Right renal pelvis (tissue), 4 donors: ENCODE results near the gene PPP6R3. TPM values are rescaled to one million over a fixed set of nuclear protein-coding genes. Genes with fewer than 3 reads are reported as not detected.
A peak's percentile ranks its signal among the peaks of the same experiment; 100 is the strongest.

Experiments used
- DNase-seq, 4 donors: peaks; one replicate each; pipeline ENCODE4 v3.0.0-alpha.2; 2013; ENCODE audit warnings: low read depth in 4 of 4, low spot score in 3 of 4, missing footprints in 1 of 4
- polyA plus RNA-seq, 4 donors: library from polyadenylated mRNA; unstranded; fragments of 120-200 nt; gene quantifications; one replicate each; pipeline ENCODE4 v1.2.1, GENCODE V29; 2013; ENCODE audit not compliant: insufficient read length in 4 of 4

The PPP6R3 gene
- polyA plus RNA-seq, 4 donors, result 82.7 to 109 (median 101) TPM

- DNase-seq, result no peak
Measured at GRCh38 chr11:68481579-68482240, 21.2 kb downstream of the PPP6R3 start.

GRCh38 chr11:68488623-68489022 is 28.1 kb downstream of the PPP6R3 start:
- no peak for DNase-seq

GRCh38 chr11:68495220-68495729 is 34.7 kb downstream of the PPP6R3 start:
- no peak for DNase-seq

- DNase-seq, result no peak
Measured at GRCh38 chr11:68495872-68496271, 35.3 kb downstream of the PPP6R3 start.

GRCh38 chr11:68497761-68498160 is 37.2 kb downstream of the PPP6R3 start:
- no peak for DNase-seq

GRCh38 chr11:68498321-68498720 is 37.8 kb downstream of the PPP6R3 start:
- no peak for DNase-seq

DNA sequence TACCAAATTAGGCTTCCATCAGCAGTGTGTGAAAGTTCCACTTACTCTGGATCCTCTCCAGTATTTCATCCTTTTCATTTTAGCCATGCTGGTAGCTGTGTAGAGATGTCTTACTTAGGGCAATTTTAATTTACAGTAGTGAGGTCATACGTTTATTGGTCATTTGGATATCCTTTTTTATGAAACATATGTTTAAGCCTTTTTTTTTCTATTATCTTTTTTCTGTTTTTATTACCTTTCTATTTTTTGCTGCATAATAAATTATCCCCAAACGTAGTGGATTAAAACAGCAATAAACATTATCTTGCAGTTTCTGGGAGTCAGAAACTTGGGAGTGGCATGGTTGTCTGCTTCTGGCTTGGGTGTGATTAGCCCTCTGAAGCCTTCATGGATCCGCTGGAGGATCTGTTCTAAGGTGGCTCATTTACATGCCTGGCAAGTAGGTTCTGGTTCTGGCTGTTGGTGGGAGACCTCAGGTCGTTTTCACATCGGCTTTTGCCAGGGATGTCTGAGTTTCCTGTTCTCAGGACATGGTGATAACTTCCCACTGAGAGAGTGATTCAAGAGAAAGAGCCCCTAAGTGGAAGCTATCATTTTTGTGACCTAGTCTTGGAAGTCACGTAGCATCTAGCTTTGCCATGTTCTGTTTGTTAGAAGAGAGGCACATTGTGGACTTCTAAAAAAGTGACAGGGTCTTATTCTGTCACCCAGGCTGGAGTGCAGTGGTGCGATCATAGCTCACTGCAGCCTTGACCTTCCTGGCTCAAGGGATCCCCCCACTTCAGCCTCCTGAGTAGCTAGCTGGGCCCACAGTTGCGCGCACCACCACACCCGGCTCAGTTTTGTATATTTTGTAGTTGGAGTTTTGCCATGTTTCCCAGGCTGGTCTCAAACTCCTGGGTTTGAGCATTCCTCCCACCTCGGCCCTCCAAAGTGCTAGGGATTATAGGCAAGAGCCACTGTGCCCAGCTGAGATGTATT is 38.6 kb downstream of the PPP6R3 start:
- no peak for DNase-seq

DNA sequence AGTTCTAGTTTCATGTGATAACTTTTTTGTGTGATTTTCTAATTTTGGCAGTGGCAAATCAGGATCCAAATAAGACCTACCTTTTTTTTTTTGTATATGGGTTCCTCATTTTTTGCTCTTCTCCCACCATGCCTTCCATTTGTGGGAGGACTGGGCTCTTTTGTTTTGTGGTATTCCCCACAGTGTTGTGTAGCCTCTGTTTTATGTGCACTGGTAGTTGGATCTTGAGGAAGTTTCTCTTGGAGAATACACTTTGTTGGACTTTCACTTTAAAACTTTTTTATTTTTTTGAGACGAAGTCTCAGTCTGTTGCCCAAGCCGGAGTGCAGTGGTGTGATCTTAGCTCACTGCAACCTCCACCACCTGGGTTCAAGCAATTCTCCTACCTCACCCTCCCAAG is 39.7 kb downstream of the PPP6R3 start:
- no peak for DNase-seq

- DNase-seq, result no peak
Measured at GRCh38 chr11:68501813-68502212, 41.3 kb downstream of the PPP6R3 start.

DNA sequence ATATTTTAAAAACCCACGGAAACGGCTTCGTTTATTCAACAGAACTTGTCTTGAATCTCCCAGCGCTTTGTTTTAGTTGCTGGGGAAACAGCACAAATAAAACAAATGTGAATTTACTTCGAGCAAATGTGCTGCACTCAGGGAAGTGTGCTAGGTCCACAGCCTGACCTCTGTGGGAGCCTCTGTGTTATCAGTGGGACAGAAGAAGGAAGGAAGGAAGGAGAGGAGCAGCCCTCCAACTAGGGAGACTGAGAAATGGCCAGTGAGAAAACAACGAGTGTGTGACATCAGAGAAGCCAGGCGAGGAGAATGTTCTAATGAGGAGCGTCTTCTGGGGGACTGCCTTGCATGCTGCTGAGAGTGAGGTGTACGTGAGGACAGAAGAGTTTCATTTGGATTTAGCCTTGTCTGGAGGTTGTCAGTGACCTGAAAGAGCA is 42.7 kb downstream of the PPP6R3 start:
- peak in 1 of 4 donors; percentile 18 for DNase-seq

DNA sequence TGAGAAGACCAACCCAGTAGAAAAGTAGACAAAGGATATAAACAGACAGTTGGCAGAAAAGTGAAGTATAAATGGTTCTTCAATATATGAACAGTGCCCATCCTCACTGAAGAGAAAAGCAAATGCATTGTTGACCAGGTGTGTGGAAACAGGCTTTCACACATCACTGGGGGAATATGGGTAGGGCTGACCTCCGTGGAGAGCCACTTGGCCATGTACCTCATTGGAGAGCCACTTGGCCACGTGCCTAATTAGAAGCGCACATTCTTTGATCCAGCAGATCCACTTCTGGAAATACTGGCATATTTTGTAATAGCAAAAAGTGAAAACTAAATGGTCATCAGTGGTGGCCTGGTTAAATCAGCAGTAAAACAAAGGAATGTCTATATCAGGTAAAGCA is 43.2 kb downstream of the PPP6R3 start:
- DNase-seq, result no peak

DNA sequence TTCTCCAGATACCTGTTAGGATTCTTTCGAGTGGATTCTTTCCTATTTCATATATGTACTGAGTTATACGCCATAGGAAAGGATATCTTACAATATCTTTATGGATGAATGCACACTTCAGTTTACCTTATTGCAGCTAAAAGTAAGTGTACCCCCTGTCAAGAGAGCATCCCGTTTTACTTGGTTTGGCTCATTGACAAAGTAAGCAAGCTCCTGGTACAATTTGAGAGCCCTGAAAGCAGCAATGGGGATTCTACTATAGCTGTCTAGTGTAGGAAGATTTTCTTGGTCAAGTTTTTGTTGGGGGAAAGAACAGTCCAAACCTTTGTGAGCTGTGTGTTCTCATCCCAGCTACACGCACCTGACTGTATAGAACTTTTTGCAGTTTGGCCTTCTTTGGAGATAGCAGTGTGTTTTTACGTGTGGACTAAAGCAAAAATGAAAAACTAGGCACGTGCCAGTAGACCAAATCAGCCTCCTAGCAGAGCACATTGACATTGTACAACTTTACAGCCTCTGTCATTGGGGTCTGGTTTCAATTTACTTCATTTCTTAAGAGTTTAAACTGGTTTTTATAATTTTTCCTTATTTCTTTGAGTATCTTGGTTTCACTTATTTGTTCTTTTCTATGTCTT is 44.0 kb downstream of the PPP6R3 start:
- no peak for DNase-seq

- no peak for DNase-seq
Measured at GRCh38 chr11:68505596-68505995, 45.0 kb downstream of the PPP6R3 start.

GRCh38 chr11:68506908-68507307 is 46.4 kb downstream of the PPP6R3 start:
- DNase-seq, result no peak

DNA sequence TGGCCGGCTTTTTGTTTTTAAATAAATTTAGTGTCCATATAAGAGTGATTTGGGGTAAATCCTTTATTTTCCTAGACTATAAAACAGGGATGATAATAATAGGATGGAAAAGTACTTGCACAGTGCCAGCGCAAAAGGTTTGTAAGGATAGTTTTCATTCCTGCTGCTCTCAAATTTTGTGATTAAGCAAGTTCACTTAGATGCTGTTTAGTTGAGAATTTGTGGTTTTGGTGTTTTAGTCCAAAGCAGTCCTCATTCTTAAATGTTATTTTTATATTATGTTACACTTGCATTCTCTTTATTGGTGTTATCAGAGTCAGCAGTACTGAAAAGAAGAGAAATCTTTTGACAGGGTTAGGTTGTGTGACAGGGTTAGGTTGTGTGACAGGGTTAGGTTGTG is 47.9 kb downstream of the PPP6R3 start:
- no peak for DNase-seq

- DNase-seq, result no peak
Measured at GRCh38 chr11:68509066-68509465, 48.5 kb downstream of the PPP6R3 start.

DNA sequence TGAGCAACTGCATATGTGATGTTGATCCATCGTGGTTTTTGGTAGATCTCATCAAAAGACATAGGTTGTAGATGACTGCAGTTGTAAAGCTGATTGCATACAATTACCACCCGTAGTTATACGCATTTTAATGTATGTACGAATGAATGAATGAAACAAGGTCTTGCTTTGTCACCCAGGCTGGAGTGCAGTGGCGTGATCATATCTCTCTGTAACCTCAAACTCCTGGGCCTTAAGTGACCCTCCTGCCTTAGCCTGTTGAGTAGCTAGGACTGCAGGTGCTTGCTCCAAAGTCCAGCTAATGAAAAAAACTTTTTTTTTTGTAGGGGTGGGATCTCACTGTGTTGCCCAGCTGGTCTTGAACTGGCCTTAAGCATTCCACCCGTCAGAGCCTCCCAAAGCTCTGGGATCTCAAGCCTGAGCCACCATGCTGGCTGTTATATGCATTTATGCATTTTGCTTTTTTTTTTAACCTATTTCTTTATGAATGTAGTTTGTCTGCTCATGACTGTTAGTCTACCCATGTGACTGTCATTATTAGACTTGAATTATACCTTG is 53.5 kb downstream of the PPP6R3 start:
- DNase-seq, result no peak

DNA sequence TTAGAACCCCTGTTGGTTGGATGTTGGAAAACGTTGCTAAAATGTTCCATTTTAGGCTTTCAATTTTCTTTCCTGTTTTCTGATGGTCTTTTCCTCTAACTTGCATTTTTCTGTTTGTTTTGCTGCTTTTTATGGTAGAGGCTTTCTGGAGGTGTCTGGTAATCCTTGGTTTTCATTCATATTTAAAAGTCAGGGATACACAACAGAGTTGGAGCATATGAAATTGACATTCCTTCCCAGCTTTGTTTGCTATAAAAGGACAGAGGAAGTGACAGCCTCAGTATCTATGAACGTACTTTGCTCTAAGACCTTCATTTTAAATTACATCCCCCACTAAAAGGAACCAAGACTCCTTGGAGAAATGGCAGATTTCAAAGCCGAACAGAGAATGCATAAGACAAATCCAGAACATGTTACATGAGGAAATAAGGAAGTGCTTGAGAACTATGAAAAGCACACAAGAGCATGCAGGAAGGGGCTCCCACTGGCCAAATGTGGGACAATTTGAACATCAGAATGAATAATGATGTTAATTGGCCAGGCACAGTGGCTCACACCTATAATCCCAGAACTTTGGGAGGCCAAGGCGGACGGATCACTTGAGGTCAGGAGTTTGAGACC is 56.7 kb downstream of the PPP6R3 start:
- no peak for DNase-seq

DNA sequence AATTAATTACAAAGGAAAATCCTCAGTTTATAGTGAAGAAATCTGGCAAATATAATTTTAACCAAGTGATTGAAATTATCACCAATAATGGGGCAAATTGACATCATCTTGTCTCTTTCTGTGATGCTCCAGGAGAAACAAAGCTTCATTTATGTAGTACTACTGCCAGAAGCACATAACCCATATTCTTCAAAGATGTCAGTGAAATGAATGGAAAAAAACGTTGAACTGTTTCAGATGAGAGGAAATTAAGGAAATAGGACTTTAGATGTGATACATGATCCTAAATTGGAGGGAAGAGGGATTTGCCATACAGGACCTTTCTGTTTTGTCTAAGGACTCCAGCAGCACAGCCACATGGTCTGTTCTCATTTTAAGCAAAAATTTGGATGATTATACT is 57.6 kb downstream of the PPP6R3 start:
- no peak for DNase-seq

- DNase-seq, result no peak
Measured at GRCh38 chr11:68521969-68522652, 61.6 kb downstream of the PPP6R3 start.
